ENCODE data around the gene EEF1AKMT1. TPM values are rescaled to one million over a fixed set of nuclear protein-coding genes. Genes with fewer than 3 reads are reported as not detected.

Gene EEF1AKMT1
- total RNA-seq, 1 experiment from 2014 or later = 9.8 TPM

DNA sequence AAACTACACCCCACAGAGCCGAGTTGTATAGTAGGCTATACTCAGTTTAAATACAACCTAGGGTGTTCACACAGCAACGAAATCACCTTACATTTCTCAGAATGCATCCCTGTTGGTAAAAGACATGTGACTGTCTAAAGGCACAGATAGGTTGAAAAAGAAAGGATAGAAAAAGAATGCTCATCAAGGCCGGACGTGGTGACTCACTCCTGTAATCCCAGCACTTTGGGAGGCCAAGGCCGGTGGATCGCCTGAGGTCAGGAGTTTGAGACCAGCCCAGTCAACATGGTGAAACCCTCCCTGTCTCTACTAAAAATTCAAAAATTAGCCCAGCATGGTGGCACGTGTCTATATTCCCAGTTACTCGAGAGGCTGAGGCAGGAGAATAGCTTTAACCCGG lies 74.0 kb downstream of the EEF1AKMT1 start:
- no peak overlapping the region for H3K4me2 ChIP-seq (ENCODE audit: low read length)
- H3K4me1 ChIP-seq (ENCODE audit: control insufficient read depth in 1 of 2, insufficient read depth in 2 of 2, low read length in 2 of 2) = peaks cover 3 to 17% of the 10 kb centered on the region in 2 experiments; a peak in 3 of 4 replicates
- no peaks in the 10 kb centered on the region for H3K79me2 ChIP-seq (ENCODE audit: insufficient read depth, low read length)
- no peak for ATAC-seq
- no peak overlapping the region for H2AFZ ChIP-seq (ENCODE audit: low read depth, low read length, poor library complexity, severe bottlenecking)
- ChIA-PET POLR2A (no interaction called here), RAD21 (ENCODE audit: low non-redundant PET in 1 of 2, low total read pairs in 2 of 2, uncharacterized antibody in 2 of 2, unreplicated experiment in 2 of 2) (no interaction called here), CTCF (no interaction called here)
- no peak overlapping the region for H3K4me3 ChIP-seq (replicated peaks in 1 of 2; ENCODE audit: low read depth in 1 of 2, low read length in 2 of 2)
- TF ChIP-seq EGR1 (IDR thresholded peaks at IDR 0.05; ENCODE audit: low read depth) (no peak), CBX3 (IDR thresholded peaks at IDR 0.05; ENCODE audit: low read depth) (no peak), JUND (IDR thresholded peaks at IDR 0.05) (no peak), SIN3A (IDR thresholded peaks at IDR 0.05; ENCODE audit: low read depth) (no peak), CEBPB (IDR thresholded peaks at IDR 0.05; ENCODE audit: low read depth) (no peak), FOSL1 (IDR thresholded peaks at IDR 0.05; ENCODE audit: low read depth) (no peak), YY1 (IDR thresholded peaks at IDR 0.05; ENCODE audit: extremely low read depth, insufficient replicate concordance, low read depth, low read length) (no peak), RAD21 (IDR thresholded peaks at IDR 0.05; ENCODE audit: low read depth) (no peak), ELF1 (IDR thresholded peaks at IDR 0.05; ENCODE audit: borderline replicate concordance, low read depth) (no peak), ZNF274 (IDR thresholded peaks at IDR 0.05; ENCODE audit: low read depth, low read length) (no peak), POLR2AphosphoS5 (IDR thresholded peaks at IDR 0.05; ENCODE audit: low read depth, low read length) (no peak), TCF7L2 (IDR thresholded peaks at IDR 0.05; ENCODE audit: borderline replicate concordance, extremely low read depth, insufficient read depth, insufficient read length) (no peak), SRF (IDR thresholded peaks at IDR 0.05; ENCODE audit: low read depth) (no peak), SP1 (IDR thresholded peaks at IDR 0.05; ENCODE audit: low read depth) (no peak)
- TF ChIP-seq, protein P1, sequence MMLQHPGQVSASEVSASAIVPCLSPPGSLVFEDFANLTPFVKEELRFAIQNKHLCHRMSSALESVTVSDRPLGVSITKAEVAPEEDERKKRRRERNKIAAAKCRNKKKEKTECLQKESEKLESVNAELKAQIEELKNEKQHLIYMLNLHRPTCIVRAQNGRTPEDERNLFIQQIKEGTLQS (IDR thresholded peaks at IDR 0.05) = no peak
- TF ChIP-seq, protein P2, sequence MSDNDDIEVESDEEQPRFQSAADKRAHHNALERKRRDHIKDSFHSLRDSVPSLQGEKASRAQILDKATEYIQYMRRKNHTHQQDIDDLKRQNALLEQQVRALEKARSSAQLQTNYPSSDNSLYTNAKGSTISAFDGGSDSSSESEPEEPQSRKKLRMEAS (IDR thresholded peaks at IDR 0.05) = no peak
- TF ChIP-seq, protein P3, sequence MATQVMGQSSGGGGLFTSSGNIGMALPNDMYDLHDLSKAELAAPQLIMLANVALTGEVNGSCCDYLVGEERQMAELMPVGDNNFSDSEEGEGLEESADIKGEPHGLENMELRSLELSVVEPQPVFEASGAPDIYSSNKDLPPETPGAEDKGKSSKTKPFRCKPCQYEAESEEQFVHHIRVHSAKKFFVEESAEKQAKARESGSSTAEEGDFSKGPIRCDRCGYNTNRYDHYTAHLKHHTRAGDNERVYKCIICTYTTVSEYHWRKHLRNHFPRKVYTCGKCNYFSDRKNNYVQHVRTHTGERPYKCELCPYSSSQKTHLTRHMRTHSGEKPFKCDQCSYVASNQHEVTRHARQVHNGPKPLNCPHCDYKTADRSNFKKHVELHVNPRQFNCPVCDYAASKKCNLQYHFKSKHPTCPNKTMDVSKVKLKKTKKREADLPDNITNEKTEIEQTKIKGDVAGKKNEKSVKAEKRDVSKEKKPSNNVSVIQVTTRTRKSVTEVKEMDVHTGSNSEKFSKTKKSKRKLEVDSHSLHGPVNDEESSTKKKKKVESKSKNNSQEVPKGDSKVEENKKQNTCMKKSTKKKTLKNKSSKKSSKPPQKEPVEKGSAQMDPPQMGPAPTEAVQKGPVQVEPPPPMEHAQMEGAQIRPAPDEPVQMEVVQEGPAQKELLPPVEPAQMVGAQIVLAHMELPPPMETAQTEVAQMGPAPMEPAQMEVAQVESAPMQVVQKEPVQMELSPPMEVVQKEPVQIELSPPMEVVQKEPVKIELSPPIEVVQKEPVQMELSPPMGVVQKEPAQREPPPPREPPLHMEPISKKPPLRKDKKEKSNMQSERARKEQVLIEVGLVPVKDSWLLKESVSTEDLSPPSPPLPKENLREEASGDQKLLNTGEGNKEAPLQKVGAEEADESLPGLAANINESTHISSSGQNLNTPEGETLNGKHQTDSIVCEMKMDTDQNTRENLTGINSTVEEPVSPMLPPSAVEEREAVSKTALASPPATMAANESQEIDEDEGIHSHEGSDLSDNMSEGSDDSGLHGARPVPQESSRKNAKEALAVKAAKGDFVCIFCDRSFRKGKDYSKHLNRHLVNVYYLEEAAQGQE (IDR thresholded peaks at IDR 0.05; ENCODE audit: low read depth) = no peak
- no peaks in the 10 kb centered on the region for H3K9me2 ChIP-seq (ENCODE audit: insufficient read depth)
- no peaks in the 10 kb centered on the region for H3K9me3 ChIP-seq (ENCODE audit: control insufficient read depth in 1 of 2, insufficient read depth in 1 of 2, low read depth in 1 of 2, low read length in 2 of 2)
- H3K27me3 ChIP-seq (ENCODE audit: insufficient read depth, low read length) = no peaks in the 10 kb centered on the region
- no peak overlapping the region for H3K27ac ChIP-seq (ENCODE audit: low read depth, low read length)
- H4K20me1 ChIP-seq (ENCODE audit: insufficient read depth) = no peaks in the 10 kb centered on the region
- H3K9ac ChIP-seq (ENCODE audit: low read length) = no peak overlapping the region
- no peak for DNase-seq (ENCODE audit: low read depth, low spot score)
- H3K36me3 ChIP-seq (ENCODE audit: control insufficient read depth in 1 of 2, insufficient read depth in 2 of 2, low read length in 2 of 2) = no peaks in the 10 kb centered on the region
- BruUV-seq (replicated peaks) = no TSS peak
- intact Hi-C loops (cut with micrococcal nuclease) = loop anchor here (10.0 kb wide), 1 partner anchor 505 kb away; the partner anchor contains the start of gene GJB2
